ENCODE results near the gene PCGF3.

DNA sequence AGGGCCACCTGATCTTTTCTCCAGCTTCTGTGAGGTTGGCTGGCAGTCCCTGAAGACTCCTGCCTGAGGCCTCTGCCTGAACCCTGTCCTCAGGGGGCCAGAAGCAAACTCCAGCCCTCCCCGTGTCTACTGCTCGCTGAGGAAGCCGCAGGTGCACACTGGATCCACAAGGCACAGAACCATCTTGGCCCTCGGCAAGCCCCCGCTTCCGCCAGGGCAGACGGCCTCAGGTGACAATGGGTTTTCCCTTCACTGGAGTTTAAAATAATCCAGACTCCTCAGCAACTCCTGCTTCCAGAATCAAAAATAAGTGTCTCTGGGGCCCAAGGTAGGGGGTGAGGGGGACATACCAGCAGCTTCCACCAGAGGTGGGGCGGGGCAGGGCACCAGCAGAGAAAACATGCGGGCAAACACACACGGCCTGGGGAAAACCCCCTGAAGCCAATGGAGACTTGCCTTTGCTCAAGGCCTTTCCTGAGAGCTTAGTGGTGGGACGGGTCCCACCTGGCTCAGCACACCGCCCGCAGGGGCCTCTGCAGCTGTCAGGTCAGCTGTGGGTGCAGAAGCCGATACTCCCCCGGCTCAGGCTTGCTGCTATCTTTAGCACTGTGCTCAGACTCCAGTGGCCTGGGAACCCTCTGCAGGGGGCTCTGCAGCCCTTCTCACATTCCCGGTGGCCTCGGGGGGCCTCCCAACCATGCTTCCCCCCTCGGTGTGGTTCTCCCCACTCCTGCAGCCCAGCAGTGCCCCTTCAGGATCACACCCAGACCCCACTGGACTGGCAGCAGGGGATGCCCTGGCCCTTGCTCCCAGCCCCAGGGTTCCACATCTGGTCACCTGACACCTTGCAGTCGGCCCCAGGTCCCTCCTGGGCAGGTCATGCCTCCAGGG lies 29.4 kb upstream of the PCGF3 start:
- TF ChIP-seq, protein P1, sequence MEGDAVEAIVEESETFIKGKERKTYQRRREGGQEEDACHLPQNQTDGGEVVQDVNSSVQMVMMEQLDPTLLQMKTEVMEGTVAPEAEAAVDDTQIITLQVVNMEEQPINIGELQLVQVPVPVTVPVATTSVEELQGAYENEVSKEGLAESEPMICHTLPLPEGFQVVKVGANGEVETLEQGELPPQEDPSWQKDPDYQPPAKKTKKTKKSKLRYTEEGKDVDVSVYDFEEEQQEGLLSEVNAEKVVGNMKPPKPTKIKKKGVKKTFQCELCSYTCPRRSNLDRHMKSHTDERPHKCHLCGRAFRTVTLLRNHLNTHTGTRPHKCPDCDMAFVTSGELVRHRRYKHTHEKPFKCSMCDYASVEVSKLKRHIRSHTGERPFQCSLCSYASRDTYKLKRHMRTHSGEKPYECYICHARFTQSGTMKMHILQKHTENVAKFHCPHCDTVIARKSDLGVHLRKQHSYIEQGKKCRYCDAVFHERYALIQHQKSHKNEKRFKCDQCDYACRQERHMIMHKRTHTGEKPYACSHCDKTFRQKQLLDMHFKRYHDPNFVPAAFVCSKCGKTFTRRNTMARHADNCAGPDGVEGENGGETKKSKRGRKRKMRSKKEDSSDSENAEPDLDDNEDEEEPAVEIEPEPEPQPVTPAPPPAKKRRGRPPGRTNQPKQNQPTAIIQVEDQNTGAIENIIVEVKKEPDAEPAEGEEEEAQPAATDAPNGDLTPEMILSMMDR (IDR thresholded peaks at IDR 0.05), result no peak
- TF ChIP-seq POLR2A (IDR thresholded peaks at IDR 0.05), result no peak

Data from right lobe of liver (tissue), 4 donors.